ENCODE data around the gene SLIT1.

The SLIT1 gene

DNA sequence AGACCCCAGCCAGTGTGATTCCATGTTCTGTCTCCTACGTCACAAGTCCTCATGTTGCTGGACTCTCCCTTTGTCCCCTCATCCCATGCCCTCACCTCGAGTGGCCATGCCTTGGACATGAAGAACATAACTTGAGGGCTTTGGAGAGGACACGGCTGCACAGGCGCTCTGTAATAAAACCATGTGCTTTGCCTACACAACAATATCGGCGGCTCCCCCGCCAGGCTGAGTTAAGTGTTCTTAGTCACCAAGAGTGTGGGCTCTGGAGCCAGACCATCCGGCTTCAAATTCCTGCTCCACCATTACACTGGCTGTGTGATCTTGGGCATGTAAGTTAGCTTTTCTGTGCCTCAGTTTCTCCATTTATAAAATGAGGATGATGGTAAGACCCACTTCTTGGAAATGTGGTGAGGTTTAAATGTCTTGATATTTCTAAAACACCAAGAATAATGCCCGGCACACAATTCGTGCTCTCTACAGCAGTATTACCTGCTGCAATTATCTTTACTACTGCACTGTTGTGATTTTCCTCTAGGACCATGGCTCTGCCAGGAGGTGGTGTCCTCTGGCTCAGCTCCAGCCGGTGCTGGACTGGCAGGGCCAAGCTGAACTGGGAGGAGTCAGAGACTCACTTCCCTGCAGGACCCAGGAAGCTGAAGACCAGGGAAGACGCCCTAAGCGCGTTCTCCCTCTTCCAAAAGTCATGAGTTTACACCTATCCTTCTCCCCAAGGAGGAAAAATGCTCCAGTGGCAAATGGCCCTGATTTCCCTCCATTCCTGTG, 15.7 kb downstream of the SLIT1 start:
- no peak for DNase-seq

DNA sequence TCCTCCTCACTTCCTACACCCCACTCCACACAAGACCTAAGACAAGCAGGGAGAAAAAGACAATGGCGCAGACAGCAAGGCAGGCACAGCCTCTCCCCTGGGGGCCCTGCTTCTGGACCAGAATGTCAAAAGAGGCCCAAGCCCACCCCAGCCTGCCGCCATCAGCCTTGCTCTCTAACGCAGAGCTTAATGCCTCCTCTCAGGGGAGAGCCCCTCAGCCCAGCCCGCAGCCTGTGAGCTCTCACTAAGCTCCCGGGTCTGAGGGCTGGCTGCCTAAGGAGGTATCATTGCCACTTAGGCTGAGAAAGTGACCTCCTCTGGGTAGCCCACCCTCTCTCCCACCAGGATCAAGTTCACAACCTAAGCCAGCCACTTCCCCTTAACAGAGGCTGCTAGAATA, 16.7 kb downstream of the SLIT1 start:
- no peak for DNase-seq

DNA sequence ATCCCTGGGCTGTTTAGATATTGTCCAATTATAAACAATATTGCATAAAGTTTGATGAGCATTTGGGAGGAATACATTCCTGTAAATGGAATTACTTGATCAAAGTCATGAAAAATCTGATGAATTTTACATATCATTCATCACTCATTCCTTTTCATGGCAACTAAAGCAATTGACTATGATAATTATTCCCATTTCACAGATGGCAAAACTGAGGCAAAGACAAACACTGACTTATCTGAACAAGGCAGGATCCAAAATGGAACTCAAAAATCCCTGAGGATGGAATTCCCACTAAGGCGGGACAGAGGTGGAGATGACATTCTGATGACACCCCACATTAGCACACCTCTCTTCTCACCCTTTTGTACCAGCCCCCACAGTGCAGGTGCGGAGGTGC, 17.1 kb downstream of the SLIT1 start:
- no peak for DNase-seq

DNA sequence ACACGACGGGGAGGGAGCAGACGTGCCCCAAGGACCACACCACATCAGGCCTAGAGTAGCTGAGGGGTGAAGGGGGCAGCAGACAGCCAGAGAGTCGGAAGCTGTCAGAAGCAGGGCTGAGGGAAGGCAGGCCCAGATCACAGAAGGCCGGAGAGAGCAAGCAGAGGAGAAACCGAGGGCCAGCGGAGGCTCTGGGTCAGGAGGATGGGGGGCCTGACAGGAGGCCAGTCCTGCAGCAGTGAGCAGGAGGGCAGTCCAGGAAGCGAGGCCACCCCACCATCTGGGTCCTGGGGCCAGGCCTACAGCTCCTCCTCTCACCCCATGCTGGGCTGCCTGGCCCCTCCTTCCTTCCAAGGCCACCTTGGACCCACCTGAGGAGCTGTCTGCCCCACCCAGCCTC, 20.3 kb downstream of the SLIT1 start:
- DNase-seq = no peak

DNA sequence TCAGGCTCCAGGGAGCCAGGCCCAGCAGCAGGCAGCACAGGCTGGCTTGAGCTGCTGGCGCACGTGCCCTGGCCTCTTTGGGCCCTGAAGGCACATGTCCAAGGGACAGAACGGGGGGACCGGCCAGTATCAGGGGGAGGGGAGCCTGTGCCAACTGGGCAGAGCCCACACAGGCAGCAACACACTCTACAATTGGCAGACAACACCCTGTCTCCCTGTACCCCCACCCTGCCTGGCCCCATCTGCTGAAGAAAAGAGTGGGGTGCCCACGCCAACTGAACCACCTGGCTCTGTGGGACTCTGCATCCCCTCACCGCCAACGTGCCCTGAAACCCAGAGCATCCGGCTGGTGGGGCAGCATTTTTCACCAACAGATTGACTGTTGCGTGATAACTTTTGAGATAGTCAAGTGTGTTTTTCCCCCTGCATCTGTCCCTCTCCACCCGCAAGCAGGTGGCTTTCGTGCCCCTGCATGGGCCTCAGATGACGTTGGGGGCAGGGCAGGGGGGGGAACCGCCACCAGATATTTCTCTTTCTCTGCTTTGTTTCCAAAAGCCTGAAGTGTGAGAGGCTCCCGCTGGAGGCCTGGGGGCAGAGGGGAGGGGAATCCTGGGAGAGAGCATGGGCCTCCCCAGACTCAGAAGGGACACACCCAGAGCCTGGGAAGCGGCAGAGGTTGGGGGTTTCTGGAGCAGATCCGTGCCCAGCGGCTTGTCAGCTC, 21.8 kb downstream of the SLIT1 start:
- no peak for DNase-seq

DNA sequence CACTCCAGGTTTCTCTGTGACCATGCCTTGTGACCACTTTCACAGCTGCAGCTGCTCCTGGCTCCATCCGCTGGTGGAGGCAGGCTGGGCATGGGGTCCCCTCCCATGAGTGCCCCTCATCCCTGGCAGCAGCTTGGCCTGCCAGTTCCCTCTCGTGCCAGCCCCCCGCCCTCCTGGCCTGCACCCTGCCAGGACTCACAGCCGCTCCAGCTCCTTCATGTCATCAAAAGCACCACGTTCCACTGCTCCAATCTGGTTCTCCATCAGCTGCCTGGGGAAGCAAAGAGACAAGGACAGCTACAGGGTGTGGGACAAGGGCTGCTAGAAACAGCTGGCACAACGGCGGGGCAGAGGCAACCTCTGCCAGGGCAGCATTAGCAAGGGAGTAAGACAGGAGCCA, 22.6 kb downstream of the SLIT1 start:
- DNase-seq = no peak

DNA sequence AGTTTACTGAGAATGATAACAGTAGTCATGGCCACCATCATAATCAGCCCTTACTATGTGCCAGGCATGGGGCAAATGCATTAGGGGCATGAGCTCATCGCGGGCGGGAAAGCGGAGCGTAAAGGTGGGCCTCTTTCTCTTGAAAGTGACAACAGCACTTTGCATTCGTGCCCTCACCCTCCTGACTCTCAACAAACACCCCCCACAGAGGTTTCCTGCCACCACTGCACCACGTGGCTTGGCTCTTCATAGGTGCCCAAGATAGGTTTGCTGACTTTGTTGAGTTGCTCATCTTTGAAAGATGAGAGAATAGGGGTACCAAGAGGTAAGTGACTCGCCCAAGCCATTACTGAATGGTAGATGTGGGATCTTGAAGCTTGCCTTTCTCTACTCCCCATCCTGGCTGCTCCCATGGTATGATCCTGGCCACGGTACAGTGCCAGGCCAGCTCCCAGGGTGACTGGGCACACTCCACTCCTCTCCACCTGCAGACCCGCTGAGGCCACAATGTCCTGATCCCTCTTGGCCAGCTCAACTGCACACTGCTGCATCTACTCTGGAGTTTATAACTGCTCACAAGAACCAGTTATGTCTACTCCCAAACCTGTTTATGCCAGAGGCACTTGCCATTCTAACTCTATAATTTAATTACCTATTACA, 26.0 kb downstream of the SLIT1 start:
- no peak for DNase-seq

DNA sequence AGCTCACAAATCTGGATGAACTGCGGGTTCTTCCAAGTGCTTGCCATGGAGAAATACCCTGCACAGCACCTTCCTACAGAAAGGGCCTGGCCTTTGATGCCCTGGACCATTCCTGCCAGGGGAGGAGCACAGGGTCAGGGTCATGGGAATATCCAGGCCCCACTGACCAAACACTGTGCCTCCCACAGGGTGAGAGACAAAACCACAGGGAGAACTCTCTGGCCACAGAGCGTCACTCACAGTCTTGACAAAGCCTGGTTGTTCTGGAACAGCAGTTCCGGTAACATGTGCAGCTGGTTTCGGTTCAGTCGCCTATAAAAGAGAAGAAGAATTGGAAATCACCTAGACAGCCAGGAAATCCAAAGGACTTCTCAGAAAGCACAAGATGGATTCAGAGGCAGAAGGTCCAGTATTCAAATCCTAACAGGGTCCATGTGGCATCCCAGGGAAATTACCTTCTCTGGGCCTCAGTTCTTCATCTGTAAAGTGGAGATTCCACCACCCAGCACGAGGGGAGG, 28.1 kb downstream of the SLIT1 start:
- DNase-seq = peak; percentile 35

DNA sequence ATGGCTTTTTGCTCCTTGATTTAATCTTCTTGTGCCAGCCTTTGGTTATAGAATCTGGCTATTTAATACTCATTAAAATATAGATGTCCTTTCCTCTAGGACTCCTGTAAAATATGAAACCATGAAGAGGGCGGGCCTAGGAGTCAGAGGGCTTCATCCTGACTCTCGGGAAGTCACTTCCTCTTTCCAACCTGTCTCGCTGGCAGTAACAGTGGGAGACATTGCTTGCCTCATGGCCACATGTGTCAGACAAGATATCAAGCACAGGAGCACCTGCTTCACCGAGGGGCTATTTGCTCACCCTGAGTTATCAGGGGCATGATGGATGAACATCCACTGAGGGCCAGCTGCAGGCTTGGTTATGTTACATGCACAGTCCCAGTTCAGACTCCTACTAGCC, 31.0 kb downstream of the SLIT1 start:
- DNase-seq = no peak

DNA sequence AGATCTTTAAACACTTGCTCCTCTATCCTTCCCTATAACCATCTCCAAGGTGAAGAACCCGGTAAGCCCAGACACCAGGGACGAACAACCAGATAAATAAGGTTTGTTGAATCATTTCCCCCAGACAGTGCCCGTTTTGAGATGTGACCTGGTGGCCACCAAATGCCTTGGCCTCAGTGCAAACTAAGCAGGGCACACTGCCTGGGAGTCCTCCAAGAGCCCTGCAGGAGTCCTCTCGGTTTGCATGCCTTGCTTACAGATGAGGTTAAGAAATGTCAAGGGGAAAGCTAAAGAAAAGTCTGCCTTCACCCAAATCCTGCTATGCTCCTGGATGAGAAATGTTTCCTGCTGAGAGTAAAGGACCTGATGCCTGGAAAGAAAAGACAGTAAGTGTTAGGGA, 31.6 kb downstream of the SLIT1 start:
- DNase-seq = no peak

DNA sequence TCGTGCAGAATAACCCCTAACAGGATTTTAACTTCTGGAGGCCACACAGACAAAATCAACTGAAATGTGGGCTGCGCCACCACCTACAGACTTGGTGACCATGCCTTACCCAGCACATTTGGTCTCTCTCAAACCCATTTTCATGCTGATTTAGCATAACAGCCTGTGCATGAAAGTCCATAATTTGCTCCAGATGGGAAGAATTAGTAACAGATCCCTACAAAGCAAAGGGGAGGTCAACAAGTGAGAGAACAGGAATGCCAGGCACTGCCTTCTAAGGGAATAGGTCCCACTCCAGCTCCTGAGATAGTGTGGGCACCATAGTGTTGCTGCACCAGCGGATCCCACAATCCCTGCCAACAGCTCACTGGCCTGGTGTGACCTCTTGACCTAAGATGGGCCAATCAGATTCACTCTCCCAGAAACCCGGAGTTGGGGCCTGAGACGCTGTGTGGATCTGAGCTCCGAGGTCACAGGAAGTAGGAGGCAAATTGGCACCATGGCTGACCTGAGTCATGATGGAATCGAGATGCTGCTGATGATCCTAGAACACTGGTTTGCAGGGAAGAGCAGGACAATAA, 32.4 kb downstream of the SLIT1 start:
- no peak for DNase-seq

DNA sequence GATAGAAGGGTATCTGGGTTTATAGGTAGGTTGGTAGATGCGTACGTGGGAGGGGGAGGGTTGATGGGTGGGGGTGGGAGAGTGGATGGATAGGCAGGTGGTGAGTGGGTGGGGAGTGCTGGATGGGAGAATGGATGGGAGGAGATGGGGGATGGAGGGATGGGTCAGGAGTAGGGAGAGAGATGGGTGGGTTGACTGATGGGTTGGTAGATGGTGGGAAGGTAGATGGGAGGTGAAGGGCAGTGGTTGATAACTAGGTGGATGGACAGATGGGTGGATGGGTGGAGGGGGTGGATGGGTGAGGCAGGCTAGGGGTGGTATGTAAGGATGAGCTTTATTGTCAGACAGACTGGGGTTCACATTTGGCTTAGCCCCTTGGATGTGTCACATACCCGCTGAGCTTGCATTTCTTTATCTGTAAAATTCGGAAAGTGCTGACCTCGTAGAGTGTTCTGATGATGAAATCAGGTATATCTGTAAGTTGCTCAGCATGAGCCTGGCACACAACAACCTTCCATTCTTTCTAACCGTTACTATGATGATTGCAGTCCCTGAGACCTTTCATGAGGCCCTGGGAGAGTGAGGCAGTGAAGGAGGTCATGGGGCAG, 34.3 kb downstream of the SLIT1 start:
- DNase-seq = no peak

DNA sequence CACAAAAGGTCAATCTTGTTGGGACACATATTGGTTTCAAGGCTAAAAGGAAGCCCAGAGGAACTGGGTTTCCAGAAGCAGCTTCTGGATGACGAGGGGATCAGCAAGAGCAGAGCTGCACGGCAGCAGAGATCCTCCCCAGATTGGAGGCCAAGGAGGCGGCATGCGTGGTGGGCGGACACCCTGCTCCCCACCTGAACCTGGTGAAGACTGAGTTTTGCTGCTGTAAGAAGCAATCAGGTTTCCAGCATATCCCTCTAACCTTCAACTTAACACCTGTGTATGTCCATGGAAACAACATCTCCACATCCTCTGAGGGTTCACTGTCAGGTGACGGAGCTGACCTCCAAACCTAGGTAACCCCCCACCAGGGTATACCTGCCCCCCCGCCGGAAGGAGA, 35.1 kb downstream of the SLIT1 start:
- DNase-seq = no peak

DNA sequence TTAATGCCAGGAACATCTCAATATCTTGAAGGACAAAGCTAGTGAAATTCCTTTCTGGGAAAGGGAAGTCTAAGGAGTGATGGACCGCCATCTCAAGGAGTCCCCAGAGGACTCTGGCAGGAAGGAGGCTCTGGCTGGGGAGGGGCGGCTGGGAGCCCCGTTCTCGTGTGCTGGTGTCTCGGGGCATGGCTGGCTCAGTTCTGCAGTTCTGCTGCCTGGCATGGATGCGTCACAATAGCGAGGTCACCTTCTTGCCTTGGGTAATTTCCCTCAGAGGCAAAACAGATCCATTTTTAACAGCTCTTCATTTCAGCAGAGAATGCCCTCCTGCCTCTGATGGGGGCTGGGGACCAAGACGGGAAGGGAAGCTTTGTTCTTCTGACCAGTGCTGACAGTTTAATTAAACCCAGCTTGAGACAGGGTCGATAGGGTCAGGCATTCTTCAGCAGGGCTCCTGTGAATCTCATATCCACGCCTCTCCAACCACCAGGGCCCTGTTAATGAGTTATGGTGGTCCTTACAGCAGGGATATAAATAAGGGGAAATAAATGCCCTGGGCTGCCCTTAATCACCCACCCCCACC, 35.7 kb downstream of the SLIT1 start:
- no peak for DNase-seq

DNA sequence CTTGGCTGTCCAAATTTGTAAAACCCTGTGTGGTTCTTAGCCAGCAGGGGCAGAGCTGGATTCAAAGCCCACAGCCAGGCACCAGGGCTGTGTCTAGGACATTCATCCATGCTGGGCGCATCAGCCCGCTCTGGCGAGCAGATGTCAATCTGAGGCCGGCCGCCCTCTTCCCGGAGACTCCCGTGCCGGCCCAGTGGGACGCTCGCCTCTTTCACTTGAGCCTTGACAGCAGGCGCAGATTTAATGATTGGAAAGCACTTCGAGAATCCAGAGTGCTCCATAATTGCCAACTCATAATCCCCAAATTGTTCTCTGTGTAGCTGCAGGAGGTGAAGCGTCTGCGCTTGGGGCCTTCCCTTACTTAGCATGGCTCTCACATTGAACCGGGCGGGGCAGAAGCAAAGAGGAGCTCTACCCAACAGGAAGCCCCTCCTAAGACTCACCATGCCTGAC, 36.7 kb downstream of the SLIT1 start:
- DNase-seq = no peak

DNA sequence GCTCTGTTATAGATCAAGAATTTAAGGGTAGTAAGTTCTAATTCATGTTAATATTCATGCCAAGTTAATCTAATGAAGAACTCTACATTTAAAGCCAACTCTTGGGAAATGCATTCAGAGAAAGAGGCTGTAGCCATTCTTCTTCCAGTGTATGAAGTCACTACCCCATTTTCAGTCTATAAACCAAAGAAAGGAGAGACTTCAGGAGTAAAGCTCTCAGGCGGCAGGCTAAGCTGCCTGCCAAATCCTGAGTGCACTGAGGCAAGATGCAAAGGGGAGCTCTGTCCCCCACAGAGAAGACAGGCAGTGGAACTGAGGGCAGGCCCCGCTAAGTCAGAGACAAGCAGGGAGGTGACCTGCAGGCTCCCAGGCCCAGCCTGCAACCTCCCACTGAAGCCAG, 41.5 kb downstream of the SLIT1 start:
- no peak for DNase-seq

DNA sequence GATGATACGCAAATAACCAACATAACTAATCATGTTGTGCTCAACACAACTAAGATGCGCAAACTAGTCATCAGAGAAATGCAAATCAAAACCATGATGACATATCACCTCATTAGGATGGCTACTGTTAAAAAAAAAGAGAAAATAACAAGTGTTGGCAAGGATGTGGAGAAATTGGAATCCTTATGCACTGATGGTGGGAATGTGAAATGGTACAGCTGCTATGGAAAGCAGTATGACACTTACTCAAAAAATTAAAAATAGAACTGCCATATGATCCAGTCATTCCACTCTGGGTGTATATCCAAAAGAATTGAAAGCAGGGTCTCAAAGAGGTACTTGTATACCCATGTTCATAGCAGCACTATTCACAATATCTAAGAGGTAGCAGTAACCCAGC, 42.9 kb downstream of the SLIT1 start:
- no peak for DNase-seq

DNA sequence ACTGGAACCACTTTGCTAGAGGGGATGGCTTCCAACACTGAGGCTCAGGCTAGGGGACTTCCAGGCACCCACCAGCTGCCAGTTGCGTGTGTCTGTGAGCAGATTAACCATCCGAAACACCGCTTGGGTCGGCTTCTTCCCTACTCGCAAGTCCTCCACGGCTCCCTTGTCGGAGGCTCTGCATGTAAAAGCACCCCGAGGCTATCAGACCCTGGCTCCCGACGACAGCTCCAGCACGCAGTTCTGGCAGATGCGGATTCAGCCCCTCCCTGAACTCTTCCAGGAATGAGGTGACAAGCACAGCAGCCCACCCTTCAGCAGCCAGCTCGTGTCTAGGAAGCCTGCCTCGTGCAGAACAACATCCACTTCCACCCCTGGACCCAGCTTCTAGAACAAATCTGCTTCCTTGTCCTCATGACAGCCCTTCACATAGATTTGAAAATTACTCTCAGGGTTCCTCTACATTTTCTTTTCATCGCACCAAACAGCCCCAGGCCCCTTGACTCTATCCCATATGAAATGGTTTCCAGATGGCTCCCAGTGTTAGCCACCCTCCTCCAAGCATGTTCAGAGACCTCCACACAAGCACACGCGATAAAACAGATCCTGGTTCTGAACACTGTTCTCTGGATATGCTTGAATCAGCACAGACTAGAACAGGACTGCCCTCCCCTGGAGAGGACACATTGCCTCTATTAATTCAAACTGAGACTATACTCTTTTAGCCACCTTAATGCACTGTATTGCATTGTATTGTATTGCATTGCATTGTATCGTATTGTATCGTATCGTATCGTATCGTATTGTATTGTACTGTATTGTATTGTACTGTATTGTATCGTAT, 44.6 kb downstream of the SLIT1 start:
- DNase-seq = no peak

DNA sequence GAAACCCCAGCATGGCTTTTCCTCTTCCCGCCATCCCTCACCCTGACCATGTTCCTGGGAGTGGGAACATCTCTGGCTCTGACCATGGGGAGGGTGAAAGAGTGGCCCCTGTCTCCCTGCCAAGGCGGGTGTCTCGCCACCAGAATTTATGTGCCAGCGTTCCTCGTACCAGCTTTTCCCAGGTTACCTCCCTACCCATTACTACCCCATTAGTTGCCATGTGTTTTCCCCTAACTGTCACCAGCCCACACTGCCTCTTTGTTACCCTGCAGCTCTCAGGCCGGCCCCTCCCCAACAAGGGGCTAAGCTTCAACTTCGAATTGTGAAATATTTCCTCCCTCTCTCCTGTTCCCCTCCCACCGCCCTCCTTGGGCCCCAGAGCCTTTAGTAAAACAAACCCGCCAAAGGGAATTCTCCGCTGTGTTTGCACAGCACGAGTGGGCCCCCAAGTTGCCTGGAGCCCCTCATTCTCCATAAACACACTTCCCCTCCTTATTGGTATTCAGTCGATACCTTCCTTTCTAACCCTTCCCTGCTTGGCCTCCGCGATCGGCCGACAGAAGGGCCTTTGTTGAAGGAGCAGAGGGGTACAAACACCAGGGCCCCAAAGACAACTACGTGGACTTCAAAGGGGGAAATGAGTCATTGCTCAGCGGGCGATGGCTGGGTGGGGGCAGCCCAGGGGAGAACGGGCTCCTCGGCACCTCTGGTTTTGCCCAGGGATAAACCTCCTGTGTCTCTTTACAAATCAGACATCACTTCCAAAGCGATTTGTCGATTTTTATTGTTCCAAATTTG, 45.5 kb downstream of the SLIT1 start:
- DNase-seq = no peak

DNA sequence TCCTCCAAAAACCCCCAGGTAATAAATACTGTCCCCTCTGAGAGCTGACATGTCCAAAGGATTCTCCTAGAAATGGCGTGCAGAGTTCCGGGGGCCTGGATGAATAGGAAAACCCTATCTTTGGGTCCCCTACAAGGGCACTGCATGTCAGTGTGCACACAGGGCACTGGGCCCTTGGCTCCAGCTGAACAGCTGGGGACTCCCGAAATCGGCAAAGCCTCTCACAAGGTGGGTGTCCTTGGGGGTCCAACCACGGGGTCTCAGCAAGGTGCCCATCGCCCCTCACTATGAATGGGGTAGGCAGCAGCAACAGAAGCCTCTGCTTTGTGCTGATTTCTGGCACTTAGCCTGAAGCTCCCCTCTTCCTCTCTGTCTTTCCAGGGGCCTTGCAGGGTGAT, 46.1 kb downstream of the SLIT1 start:
- DNase-seq = no peak

DNA sequence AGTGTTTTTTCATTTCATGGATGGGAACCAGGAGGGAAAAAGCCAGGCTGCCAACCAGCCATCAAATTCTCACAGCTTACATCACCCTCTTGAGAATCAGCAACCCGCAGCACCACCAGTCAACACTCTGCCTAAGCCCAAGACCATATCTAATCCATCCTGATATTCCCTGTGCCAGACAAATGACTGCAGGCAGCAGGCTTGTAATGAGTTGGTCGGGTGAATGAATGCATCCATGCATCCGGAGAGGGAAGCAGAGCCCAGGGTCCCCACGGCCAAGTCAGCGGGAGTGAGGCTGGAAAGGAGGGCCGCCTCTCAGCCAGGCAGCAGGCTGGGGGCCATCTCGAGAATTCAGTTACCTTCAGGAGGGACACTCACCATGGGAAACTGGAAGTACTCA, 46.9 kb downstream of the SLIT1 start:
- DNase-seq = no peak
